ENCODE measurements around the gene LRMDA.

DNA sequence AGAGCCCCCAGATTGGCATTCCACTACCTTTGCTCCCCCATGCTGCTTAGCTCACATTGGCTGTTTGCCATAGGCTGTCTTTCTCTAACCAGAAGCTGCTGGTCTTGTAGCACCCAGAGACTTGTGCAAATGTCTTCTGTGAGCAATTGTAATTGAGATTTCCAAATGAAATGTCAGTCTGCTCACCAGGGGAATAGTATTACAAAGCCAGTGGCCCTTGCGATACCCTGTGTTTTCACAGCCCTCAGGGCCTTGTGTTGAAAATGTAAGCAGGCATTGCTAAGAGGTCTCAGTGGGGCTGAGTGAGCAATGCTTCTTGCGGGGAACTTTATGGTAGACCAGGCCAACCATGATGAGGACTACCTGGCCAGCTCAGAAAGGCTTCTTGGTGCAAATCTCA is 746.5 kb downstream of the LRMDA start:
- no peak for TF ChIP-seq CTCF (conservative IDR thresholded peaks at IDR 0.05; ENCODE audit: low read depth, low read length)
- no peak for TF ChIP-seq EZH2 (IDR thresholded peaks at IDR 0.05; ENCODE audit: low read length, unreplicated experiment)
